ENCODE measurements around the gene ARHGAP10.

GRCh38 chr4:147777456-147778091 lies 45.7 kb downstream of the ARHGAP10 start:
- no peak for TF ChIP-seq POLR2A (IDR thresholded peaks at IDR 0.05)
- TF ChIP-seq CTCF (IDR thresholded peaks at IDR 0.05), result no peak
- no peak for TF ChIP-seq EP300 (IDR thresholded peaks at IDR 0.05)
